Astrocyte (in vitro differentiated cells and primary cell): Measurements from ENCODE around the gene RPP30. TPM values are rescaled to one million over a fixed set of nuclear protein-coding genes. Genes with fewer than 3 reads are reported as not detected.

Source experiments
- DNase-seq: peaks from one replicate; pipeline ENCODE4 v3.0.0-alpha.2; 2010; ENCODE audit warnings: low read depth
- FAIRE-seq: peaks from 2 replicates; lab custom pipeline; 2011; peaks lifted over from hg19 to GRCh38; lab: Jason Lieb, UNC
- H2AFZ ChIP-seq: 2 replicates; pipeline ENCODE4 v1.6.0; 2012; ENCODE audit warnings: low read depth, low read length, inconsistent platforms
- H3K27ac ChIP-seq: 2 replicates; pipeline ENCODE4 v1.5.1; 2011; ENCODE audit warnings: low read depth, low read length, inconsistent platforms
- H3K27me3 ChIP-seq: 2 replicates; pipeline ENCODE4 v1.6.0; 2011; ENCODE audit warnings: low read length, inconsistent platforms; ENCODE audit not compliant: insufficient read depth
- H3K36me3 ChIP-seq: 2 replicates; pipeline ENCODE4 v1.5.1; 2011; ENCODE audit warnings: low read length, inconsistent platforms; ENCODE audit not compliant: insufficient read depth
- H3K4me1 ChIP-seq: 2 replicates; pipeline ENCODE4 v1.5.1; 2011; ENCODE audit warnings: low read length, inconsistent platforms; ENCODE audit not compliant: insufficient read depth
- H3K4me2 ChIP-seq: 2 replicates; pipeline ENCODE4 v1.6.0; 2012; ENCODE audit warnings: low read length, inconsistent platforms
- H3K4me3 ChIP-seq: 2 replicates; pipeline ENCODE4 v1.5.1; 2011; ENCODE audit warnings: low read depth, mild to moderate bottlenecking, low read length, inconsistent platforms; ENCODE audit not compliant: insufficient read depth
- H3K79me2 ChIP-seq: 2 replicates; pipeline ENCODE4 v1.6.0; 2012; ENCODE audit warnings: mild to moderate bottlenecking, low read length, inconsistent platforms; ENCODE audit not compliant: insufficient read depth
- H3K9ac ChIP-seq: 2 replicates; pipeline ENCODE4 v1.6.0; 2012; ENCODE audit warnings: mild to moderate bottlenecking, low read length, inconsistent platforms
- H3K9me3 ChIP-seq: 2 replicates; pipeline ENCODE4 v1.5.1; 2012; ENCODE audit warnings: low read depth, mild to moderate bottlenecking, low read length, inconsistent platforms; ENCODE audit not compliant: insufficient read depth
- H4K20me1 ChIP-seq: 2 replicates; pipeline ENCODE4 v1.6.0; 2012; ENCODE audit warnings: low read length, inconsistent platforms; ENCODE audit not compliant: insufficient read depth
- H3K27ac Mint-ChIP-seq: one replicate; pipeline ENCODE4 v1.8.0; 2021; ENCODE audit warnings: mild to moderate bottlenecking, mixed read lengths; ENCODE audit not compliant: unreplicated experiment
- H3K27me3 Mint-ChIP-seq: one replicate; pipeline ENCODE4 v1.8.0; 2021; ENCODE audit warnings: low read depth, mixed read lengths; ENCODE audit not compliant: unreplicated experiment
- H3K36me3 Mint-ChIP-seq: one replicate; pipeline ENCODE4 v1.8.0; 2021; ENCODE audit warnings: low read depth, mixed read lengths; ENCODE audit not compliant: unreplicated experiment
- H3K4me1 Mint-ChIP-seq: one replicate; pipeline ENCODE4 v1.8.0; 2021; ENCODE audit warnings: low read depth, mixed read lengths; ENCODE audit not compliant: unreplicated experiment
- H3K4me3 Mint-ChIP-seq: one replicate; pipeline ENCODE4 v1.8.0; 2021; ENCODE audit warnings: mild to moderate bottlenecking, moderate library complexity, mixed read lengths; ENCODE audit not compliant: unreplicated experiment
- H3K9me3 Mint-ChIP-seq: one replicate; pipeline ENCODE4 v1.8.0; 2021; ENCODE audit warnings: mild to moderate bottlenecking, mixed read lengths; ENCODE audit not compliant: unreplicated experiment
- EZH2 ChIP-seq: IDR thresholded peaks from 2 replicates; pipeline ENCODE4 v1.6.1; 2012; ENCODE audit warnings: mild to moderate bottlenecking, low read length, inconsistent platforms; ENCODE audit not compliant: insufficient read depth
- total RNA-seq: library from RNA; stranded (reverse); gene quantifications from 2 replicates; pipeline ENCODE4 v1.2.1, GENCODE V29; 2021
- TF ChIP-seq, protein P1 (sequence below): IDR thresholded peaks from 2 replicates; pipeline ENCODE4 v1.5.1; 2011; ENCODE audit warnings: low read depth, mild to moderate bottlenecking, inconsistent platforms, low read length, moderate library complexity; ENCODE audit not compliant: insufficient read depth

The RPP30 gene
- total RNA-seq, 1 donor from 2014 or later, result 32.0 TPM

- H3K27me3 Mint-ChIP-seq, result no peaks in the 10 kb centered on the region
- H3K4me1 Mint-ChIP-seq, result peaks cover 24% of the 10 kb centered on the region
- H3K27ac Mint-ChIP-seq, result no peak overlapping the region
- Histone ChIP-seq H3K9ac (no peak overlapping the region), H2AFZ (no peak overlapping the region), H3K36me3 (no peaks in the 10 kb centered on the region), H3K27ac (no peak overlapping the region), H3K4me1 (peaks cover 21% of the 10 kb centered on the region), H3K79me2 (peaks cover 9% of the 10 kb centered on the region), H3K4me2 (no peak overlapping the region), H3K9me3 (no peaks in the 10 kb centered on the region), H3K27me3 (no peaks in the 10 kb centered on the region), H3K4me3 (no peak overlapping the region), H4K20me1 (no peaks in the 10 kb centered on the region)
- H3K4me3 Mint-ChIP-seq, result no peak overlapping the region
- H3K9me3 Mint-ChIP-seq, result no peaks in the 10 kb centered on the region
- no peak for DNase-seq
- H3K36me3 Mint-ChIP-seq, result peaks cover 3% of the 10 kb centered on the region
- TF ChIP-seq EZH2, result no peak
- TF ChIP-seq, protein P1, sequence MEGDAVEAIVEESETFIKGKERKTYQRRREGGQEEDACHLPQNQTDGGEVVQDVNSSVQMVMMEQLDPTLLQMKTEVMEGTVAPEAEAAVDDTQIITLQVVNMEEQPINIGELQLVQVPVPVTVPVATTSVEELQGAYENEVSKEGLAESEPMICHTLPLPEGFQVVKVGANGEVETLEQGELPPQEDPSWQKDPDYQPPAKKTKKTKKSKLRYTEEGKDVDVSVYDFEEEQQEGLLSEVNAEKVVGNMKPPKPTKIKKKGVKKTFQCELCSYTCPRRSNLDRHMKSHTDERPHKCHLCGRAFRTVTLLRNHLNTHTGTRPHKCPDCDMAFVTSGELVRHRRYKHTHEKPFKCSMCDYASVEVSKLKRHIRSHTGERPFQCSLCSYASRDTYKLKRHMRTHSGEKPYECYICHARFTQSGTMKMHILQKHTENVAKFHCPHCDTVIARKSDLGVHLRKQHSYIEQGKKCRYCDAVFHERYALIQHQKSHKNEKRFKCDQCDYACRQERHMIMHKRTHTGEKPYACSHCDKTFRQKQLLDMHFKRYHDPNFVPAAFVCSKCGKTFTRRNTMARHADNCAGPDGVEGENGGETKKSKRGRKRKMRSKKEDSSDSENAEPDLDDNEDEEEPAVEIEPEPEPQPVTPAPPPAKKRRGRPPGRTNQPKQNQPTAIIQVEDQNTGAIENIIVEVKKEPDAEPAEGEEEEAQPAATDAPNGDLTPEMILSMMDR, result no peak
- FAIRE-seq, result no peak
Observed at GRCh38 chr10:90924552-90924951, 52.8 kb downstream of the RPP30 start.

- Histone ChIP-seq H3K4me3 (no peak overlapping the region), H4K20me1 (no peaks in the 10 kb centered on the region), H3K36me3 (no peaks in the 10 kb centered on the region), H3K4me1 (peaks cover 25% of the 10 kb centered on the region), H2AFZ (no peak overlapping the region), H3K27ac (no peak overlapping the region), H3K27me3 (no peaks in the 10 kb centered on the region), H3K9ac (no peak overlapping the region), H3K79me2 (peaks cover 1% of the 10 kb centered on the region), H3K9me3 (no peaks in the 10 kb centered on the region), H3K4me2 (no peak overlapping the region)
- Mint-ChIP-seq H3K4me1 (peaks cover 32% of the 10 kb centered on the region), H3K9me3 (no peaks in the 10 kb centered on the region), H3K36me3 (no peaks in the 10 kb centered on the region), H3K4me3 (no peak overlapping the region), H3K27me3 (no peaks in the 10 kb centered on the region), H3K27ac (no peak overlapping the region)
- TF ChIP-seq, protein P1, result no peak
- no peak for TF ChIP-seq EZH2
- DNase-seq, result no peak
- no peak for FAIRE-seq
Observed at GRCh38 chr10:90925079-90926029, 53.6 kb downstream of the RPP30 start.

DNA sequence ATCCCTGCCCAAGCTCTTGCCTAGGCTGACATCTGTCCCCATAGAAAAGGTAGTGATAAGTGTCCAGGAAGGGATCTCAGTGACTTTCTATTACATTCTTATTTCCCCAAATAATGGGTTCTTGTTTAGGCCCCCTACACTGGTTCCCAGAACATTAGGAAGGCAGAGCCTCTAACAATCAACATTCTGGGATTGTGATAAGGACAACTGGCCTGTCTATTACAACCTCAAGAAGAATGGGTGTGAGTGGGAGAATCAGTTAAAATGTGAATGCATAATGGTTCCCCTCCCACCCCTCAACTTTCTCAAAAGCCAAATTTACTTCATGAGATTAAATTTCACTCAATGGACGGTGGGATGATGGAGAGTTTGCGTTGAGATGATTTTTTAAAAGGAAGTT, 55.5 kb downstream of the RPP30 start:
- FAIRE-seq, result no peak
- H3K27me3 Mint-ChIP-seq, result no peaks in the 10 kb centered on the region

More for the DNA sequence above, 55.5 kb downstream of the RPP30 start:
- H3K27ac ChIP-seq, result no peak overlapping the region
- H3K36me3 ChIP-seq, result no peaks in the 10 kb centered on the region
- H3K27ac Mint-ChIP-seq, result no peak overlapping the region
- H3K4me1 ChIP-seq, result peaks cover 29% of the 10 kb centered on the region
- no peak for DNase-seq
- no peaks in the 10 kb centered on the region for H3K9me3 Mint-ChIP-seq
- H3K9ac ChIP-seq, result no peak overlapping the region
- H3K27me3 ChIP-seq, result no peaks in the 10 kb centered on the region
- H3K4me2 ChIP-seq, result no peak overlapping the region
- H2AFZ ChIP-seq, result no peak overlapping the region
- no peaks in the 10 kb centered on the region for H3K36me3 Mint-ChIP-seq
- no peaks in the 10 kb centered on the region for H4K20me1 ChIP-seq
- no peaks in the 10 kb centered on the region for H3K79me2 ChIP-seq
- H3K4me3 ChIP-seq, result no peak overlapping the region
- no peak for TF ChIP-seq EZH2
- TF ChIP-seq, protein P1, result no peak
- peaks cover 41% of the 10 kb centered on the region for H3K4me1 Mint-ChIP-seq
- H3K9me3 ChIP-seq, result no peaks in the 10 kb centered on the region
- H3K4me3 Mint-ChIP-seq, result no peak overlapping the region
